H1 (cell line): ENCODE measurements around the gene AGAP1. TPM values are rescaled to one million over a fixed set of nuclear protein-coding genes. Genes with fewer than 3 reads are reported as not detected.

ENCODE experiments used
- CTCF ChIA-PET: fragments of 300-600 bp; sonication (Branson Sonifier 250); formaldehyde crosslinking; loops from one replicate; lab custom pipeline; 2021; ENCODE audit not compliant: partially characterized antibody; lab: Charles Lee
- POLR2A ChIA-PET: fragments of 300-600 bp; sonication (Branson Sonifier 250); formaldehyde crosslinking; loops from one replicate; lab custom pipeline; 2021; ENCODE audit warnings: inconsistent platforms; ENCODE audit not compliant: partially characterized antibody; lab: Charles Lee
- DNase-seq, 2 experiments: peaks; one replicate each; pipeline versions ENCODE4 v3.0.0 to v3.0.0-alpha.2; 2010 to 2022; ENCODE audit warnings: low spot score in 2 of 2, low read depth in 1 of 2, mixed read lengths in 1 of 2
- FAIRE-seq: peaks from 2 replicates; lab custom pipeline; 2011; peaks lifted over from hg19 to GRCh38; lab: Jason Lieb, UNC
- H2AFZ ChIP-seq: 2 replicates; pipeline ENCODE4 v1.8.1; 2012; ENCODE audit warnings: low read length, inconsistent platforms
- H2AK5ac ChIP-seq: 2 replicates; pipeline ENCODE4 v1.6.1; 2013; ENCODE audit warnings: low read depth, low read length
- H2BK120ac ChIP-seq: replicated peaks from 2 replicates; pipeline ENCODE3; 2013; ENCODE audit warnings: low read depth, low read length, inconsistent platforms
- H2BK12ac ChIP-seq: 2 replicates; pipeline ENCODE4 v1.6.1; 2013; ENCODE audit warnings: low read depth, low read length
- H2BK15ac ChIP-seq: 2 replicates; pipeline ENCODE4 v1.6.1; 2013; ENCODE audit warnings: low read length
- H2BK20ac ChIP-seq: 2 replicates; pipeline ENCODE4 v1.6.1; 2013; ENCODE audit warnings: low read length
- H2BK5ac ChIP-seq: 2 replicates; pipeline ENCODE4 v1.6.1; 2013; ENCODE audit warnings: low read depth, low read length
- H3K14ac ChIP-seq: 2 replicates; pipeline ENCODE4 v1.6.1; 2013; ENCODE audit warnings: inconsistent platforms; ENCODE audit not compliant: insufficient read length
- H3K18ac ChIP-seq: 2 replicates; pipeline ENCODE4 v1.6.1; 2013; ENCODE audit warnings: low read length; ENCODE audit errors: extremely low read depth
- H3K23ac ChIP-seq: 2 replicates; pipeline ENCODE4 v1.6.1; 2013; ENCODE audit warnings: inconsistent platforms; ENCODE audit not compliant: insufficient read length
- H3K23me2 ChIP-seq: 2 replicates; pipeline ENCODE4 v1.6.1; 2013; ENCODE audit warnings: low read depth, low read length
- H3K27ac ChIP-seq: 2 replicates; pipeline ENCODE4 v1.6.1; 2011; ENCODE audit warnings: low read depth, low read length, inconsistent platforms
- H3K27me3 ChIP-seq, 4 experiments: replicated peaks in 1 of 4; 1 replicate in 1 of 4; 2 replicates in 3 of 4; pipeline versions ENCODE4 v1.6.1 to v1.8.1; 2011 to 2013; ENCODE audit warnings: low read length in 3 of 4, mild to moderate bottlenecking in 3 of 4, inconsistent platforms in 2 of 4, mixed read lengths in 2 of 4, moderate library complexity in 1 of 4; ENCODE audit not compliant: control insufficient read depth in 3 of 4, insufficient read depth in 3 of 4; ENCODE audit errors: extremely low read depth in 1 of 4
- H3K36me3 ChIP-seq, 4 experiments: 2 replicates each; pipeline versions ENCODE4 v1.6.1 to v1.8.1; 2011 to 2013; ENCODE audit warnings: mild to moderate bottlenecking in 4 of 4, low read length in 3 of 4, moderate library complexity in 2 of 4, control low read depth in 1 of 4, inconsistent platforms in 1 of 4; ENCODE audit not compliant: insufficient read depth in 4 of 4, control insufficient read depth in 2 of 4
- H3K4ac ChIP-seq: replicated peaks from 2 replicates; pipeline ENCODE3; 2013; ENCODE audit warnings: low read length, low read depth, mixed read lengths, inconsistent platforms; ENCODE audit not compliant: insufficient read length
- H3K4me1 ChIP-seq, 4 experiments: replicated peaks in 1 of 4; 1 replicate in 1 of 4; 2 replicates in 3 of 4; pipeline versions ENCODE4 v1.6.1 to v1.8.1; 2011 to 2013; ENCODE audit warnings: low read length in 3 of 4, inconsistent platforms in 2 of 4, mixed read lengths in 1 of 4; ENCODE audit not compliant: insufficient read depth in 4 of 4, control insufficient read depth in 3 of 4
- H3K4me2 ChIP-seq, 2 experiments: 2 replicates each; pipeline versions ENCODE4 v1.6.1 to v1.8.1; 2011 to 2013; ENCODE audit warnings: low read depth in 2 of 2, low read length in 2 of 2, control low read depth in 1 of 2, inconsistent platforms in 1 of 2, mild to moderate bottlenecking in 1 of 2; ENCODE audit not compliant: insufficient read depth in 1 of 2
- H3K4me3 ChIP-seq, 4 experiments: fragments of 200-600, 300-600 bp in 1 of 4; sonication (generic), shearing (Covaris generic), sonication (Bioruptor Twin) in 1 of 4; 2 replicates each; pipeline versions ENCODE4 v1.5.1 to v1.8.1; 2011 to 2016; ENCODE audit warnings: low read length in 4 of 4, low read depth in 3 of 4, control low read depth in 2 of 4, inconsistent platforms in 2 of 4, mild to moderate bottlenecking in 2 of 4, mixed read lengths in 1 of 4, moderate library complexity in 1 of 4; ENCODE audit not compliant: insufficient read depth in 2 of 4; ENCODE audit errors: extremely low read depth in 1 of 4
- H3K56ac ChIP-seq: replicated peaks from 2 replicates; pipeline ENCODE3; 2013; ENCODE audit warnings: low read depth, mild to moderate bottlenecking, mixed read lengths, low read length, inconsistent platforms; ENCODE audit not compliant: insufficient read length
- H3K79me1 ChIP-seq: 2 replicates; pipeline ENCODE4 v1.6.1; 2013; ENCODE audit warnings: low read depth, low read length, control low read depth
- H3K79me2 ChIP-seq, 2 experiments: 2 replicates each; pipeline versions ENCODE4 v1.6.1 to v1.8.1; 2012 to 2013; ENCODE audit warnings: low read length in 2 of 2, mild to moderate bottlenecking in 2 of 2, inconsistent platforms in 1 of 2; ENCODE audit not compliant: insufficient read depth in 2 of 2, control insufficient read depth in 1 of 2
- H3K9ac ChIP-seq, 4 experiments: replicated peaks in 1 of 4; 1 replicate in 1 of 4; 2 replicates in 3 of 4; pipeline versions ENCODE4 v1.6.1 to v1.8.1; 2011 to 2013; ENCODE audit warnings: low read depth in 3 of 4, low read length in 3 of 4, control low read depth in 2 of 4, mild to moderate bottlenecking in 2 of 4, moderate library complexity in 2 of 4, inconsistent platforms in 1 of 4; ENCODE audit errors: extremely low read depth in 1 of 4
- H3K9me3 ChIP-seq, 2 experiments: 2 replicates each; pipeline versions ENCODE4 v1.6.1 to v1.8.1; 2012 to 2013; ENCODE audit warnings: mild to moderate bottlenecking in 2 of 2, moderate library complexity in 2 of 2, control low read depth in 1 of 2, inconsistent platforms in 1 of 2, low read depth in 1 of 2, low read length in 1 of 2, mixed read lengths in 1 of 2; ENCODE audit not compliant: insufficient read depth in 2 of 2
- H4K20me1 ChIP-seq, 2 experiments: replicated peaks in 1 of 2; 2 replicates each; pipeline versions ENCODE3 to v1.8.1; 2011 to 2013; ENCODE audit warnings: inconsistent platforms in 2 of 2, low read length in 2 of 2, mild to moderate bottlenecking in 1 of 2; ENCODE audit not compliant: insufficient read depth in 2 of 2, control insufficient read depth in 1 of 2
- H4K5ac ChIP-seq: 2 replicates; pipeline ENCODE4 v1.6.1; 2013; ENCODE audit warnings: low read length, low read depth, mixed read lengths, inconsistent platforms; ENCODE audit not compliant: insufficient read length
- H4K8ac ChIP-seq: 2 replicates; pipeline ENCODE4 v1.8.0; 2013; ENCODE audit warnings: mild to moderate bottlenecking, moderate library complexity, low read length, inconsistent platforms; ENCODE audit not compliant: insufficient read depth; ENCODE audit errors: extremely low read depth
- H4K91ac ChIP-seq: replicated peaks from 2 replicates; pipeline ENCODE3; 2013; ENCODE audit warnings: low read length, mixed read lengths, inconsistent platforms; ENCODE audit not compliant: insufficient read length
- BACH1 ChIP-seq: IDR thresholded peaks from 2 replicates; pipeline ENCODE4 v1.6.1; 2012; ENCODE audit warnings: low read length, improper control_type of control experiment
- BCL11A ChIP-seq, 2 experiments: IDR thresholded peaks; one replicate each; pipeline ENCODE4 v1.6.1; 2011; ENCODE audit warnings: low read depth in 2 of 2, low read length in 2 of 2, mild to moderate bottlenecking in 2 of 2
- CEBPB ChIP-seq: IDR thresholded peaks from 2 replicates; pipeline ENCODE4 v1.6.1; 2012; ENCODE audit warnings: low read depth, low read length
- CREB1 ChIP-seq: IDR thresholded peaks from 2 replicates; pipeline ENCODE4 v1.6.1; 2012; ENCODE audit warnings: inconsistent platforms
- EGR1 ChIP-seq: IDR thresholded peaks from 2 replicates; pipeline ENCODE4 v1.6.1; 2011; ENCODE audit warnings: low read depth, low read length, borderline replicate concordance
- EP300 ChIP-seq, 2 experiments: IDR thresholded peaks; 1 replicate in 1 of 2; 2 replicates in 1 of 2; pipeline ENCODE4 v1.6.1; 2011 to 2012; ENCODE audit warnings: low read depth in 2 of 2, low read length in 2 of 2, mild to moderate bottlenecking in 2 of 2, borderline replicate concordance in 1 of 2, inconsistent platforms in 1 of 2, moderate library complexity in 1 of 2
- RNF2 ChIP-seq: fragments of 200-900, 300-1000 bp; sonication (generic); IDR thresholded peaks from 2 replicates; pipeline ENCODE4 v1.7.1; 2016; ENCODE audit warnings: borderline replicate concordance, low read depth, mild to moderate bottlenecking, antibody characterized with exemption, low read length; ENCODE audit not compliant: poor library complexity, severe bottlenecking; ENCODE audit errors: missing control alignments
- SP4 ChIP-seq: IDR thresholded peaks from 2 replicates; pipeline ENCODE4 v1.6.1; 2012; ENCODE audit warnings: low read length, inconsistent platforms
- SRF ChIP-seq: IDR thresholded peaks from 2 replicates; pipeline ENCODE4 v1.6.1; 2011; ENCODE audit warnings: mild to moderate bottlenecking, low read depth, low read length, moderate library complexity
- TBP ChIP-seq: IDR thresholded peaks from 2 replicates; pipeline ENCODE4 v1.6.1; 2011; ENCODE audit warnings: low read depth, low read length, improper control_type of control experiment
- WGBS, 2 experiments: shearing (Covaris generic) in 1 of 2; methylation state at CpG; one replicate each; pipeline versions ENCODE4 v1.1.6 to v1.1.7; 2013 to 2015; ENCODE audit warnings: low lambda C conversion rate in 2 of 2, mixed read lengths in 2 of 2, inconsistent platforms in 1 of 2, low coverage in 1 of 2, missing lambda C conversion rate in 1 of 2; ENCODE audit not compliant: insufficient replicate concordance in 2 of 2, insufficient coverage in 1 of 2, insufficient read length in 1 of 2; ENCODE audit errors: extremely low coverage in 1 of 2, missing lambda C conversion rate in 1 of 2; 5-methylcytosine and 5-hydroxymethylcytosine counted together
- polyA plus RNA-seq, 7 experiments: library from polyadenylated mRNA; depleted of rRNA in 3 of 7; stranded (reverse) in 5 of 7; unstranded in 2 of 7; fragments of >200 nt in 5 of 7; fragments of 200-250 nt in 2 of 7; gene quantifications; 1 replicate in 5 of 7; 2 replicates in 1 of 7; 4 replicates in 1 of 7; pipeline versions ENCODE4 v1.2.1 to v1.2.3, GENCODE V29; 2011 to 2013; ENCODE audit warnings: missing spikeins in 2 of 7, mixed read lengths in 2 of 7
- total RNA-seq: library from RNA; stranded (reverse); fragmentation: NEBNext Ultra II Directional; extraction: Animal tissue kit (Norgen Biotek cat#: 25700); gene quantifications from 2 replicates; pipeline ENCODE4 v1.2.1, GENCODE V29; 2021

The AGAP1 gene
- total and polyA plus RNA-seq, 2 of the 8 experiments (the other 6 are each of a cell fraction or from before 2014, with no cell fraction given) = 18.1 to 39.4 TPM

- no peak overlapping the region for H3K23ac ChIP-seq
- H2BK5ac ChIP-seq = no peak overlapping the region
- no peak overlapping the region for H4K8ac ChIP-seq
- H3K79me1 ChIP-seq = peaks cover 24% of the 10 kb centered on the region
- no peak overlapping the region for H3K9ac ChIP-seq
- 92% methylated on average over 2 of the region's 2 CpGs; no CpG with 5 or more reads in 1 of the 2 experiments for WGBS, 2 experiments
- FAIRE-seq = no peak
- H3K9me3 ChIP-seq = no peaks in the 10 kb centered on the region
- H4K20me1 ChIP-seq = peaks cover 8 to 17% of the 10 kb centered on the region in 2 experiments
- H3K14ac ChIP-seq = no peak overlapping the region
- no peaks in the 10 kb centered on the region for H3K36me3 ChIP-seq
- H3K4me3 ChIP-seq = no peak overlapping the region
- H3K27ac ChIP-seq = no peak overlapping the region
- H3K27me3 ChIP-seq = no peaks in the 10 kb centered on the region
- H3K23me2 ChIP-seq = no peaks in the 10 kb centered on the region
- H2AK5ac ChIP-seq = no peak overlapping the region
- H3K4ac ChIP-seq = no peak overlapping the region
- H2BK120ac ChIP-seq = no peak overlapping the region
- H3K79me2 ChIP-seq = peaks cover 0 to 92% of the 10 kb centered on the region in 2 experiments
- no peak overlapping the region for H4K91ac ChIP-seq
- TF ChIP-seq SRF (no peak), BACH1 (no peak), EP300 (IDR thresholded peaks at IDR 0.05; ENCODE audit: borderline replicate concordance in 1 of 2, low read depth in 2 of 2, low read length in 2 of 2) (no peak), CEBPB (no peak), EGR1 (no peak), TBP (no peak), BCL11A (IDR thresholded peaks at IDR 0.05; ENCODE audit: low read depth in 2 of 2, low read length in 2 of 2) (no peak), SP4 (no peak), RNF2 (no peak), CREB1 (no peak)
- no peak overlapping the region for H3K4me2 ChIP-seq
- no peak overlapping the region for H2BK20ac ChIP-seq
- no peak overlapping the region for H4K5ac ChIP-seq
- POLR2A ChIA-PET = no interaction called here
- DNase-seq = no peak
- CTCF ChIA-PET = interaction anchor here (0.6 to 4.6 kb wide), 3 partner anchors 10 to 34 kb away, joined by 4 to 28 read pairs (median 6); no protein-coding TSS in a partner anchor
- H3K4me1 ChIP-seq = peaks cover 0 to 7% (median under 1%) of the 10 kb centered on the region in 4 experiments; a peak in 4 of 7 replicates
- no peak overlapping the region for H2BK12ac ChIP-seq
- no peak overlapping the region for H2BK15ac ChIP-seq
- no peak overlapping the region for H3K18ac ChIP-seq
- H2AFZ ChIP-seq = no peak overlapping the region
- no peak overlapping the region for H3K56ac ChIP-seq
Observed at GRCh38 chr2:235561450-235561849, 67.6 kb downstream of the AGAP1 start.
